ENCODE results near the gene ZFYVE9. TPM values are rescaled to one million over a fixed set of nuclear protein-coding genes. Genes with fewer than 3 reads are reported as not detected.

Gene ZFYVE9
- total and polyA plus RNA-seq, 2 of the 13 experiments (the other 11 are each of a cell fraction or from before 2014, with no cell fraction given) = 9.2 to 19.8 TPM

DNA sequence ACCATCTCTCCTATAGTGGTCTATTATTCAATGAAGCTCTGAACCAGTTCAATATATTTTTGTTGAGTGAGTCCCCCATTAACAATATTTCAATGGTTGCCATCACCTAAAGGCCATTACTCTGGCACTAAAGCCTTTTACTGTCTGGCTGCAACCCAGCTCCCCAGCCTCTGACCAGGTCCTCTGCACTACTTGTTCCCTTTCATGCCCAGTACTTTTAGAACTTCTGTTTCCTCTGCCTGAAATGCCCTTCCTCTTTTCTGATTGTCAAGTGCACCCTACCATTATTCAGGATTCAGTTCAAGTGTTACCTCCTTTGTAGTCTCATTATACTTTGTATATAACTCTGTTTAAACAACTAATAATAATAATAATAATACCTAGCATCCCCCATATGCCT lies 30.4 kb upstream of the ZFYVE9 start (continued):
- TF ChIP-seq, protein P1, sequence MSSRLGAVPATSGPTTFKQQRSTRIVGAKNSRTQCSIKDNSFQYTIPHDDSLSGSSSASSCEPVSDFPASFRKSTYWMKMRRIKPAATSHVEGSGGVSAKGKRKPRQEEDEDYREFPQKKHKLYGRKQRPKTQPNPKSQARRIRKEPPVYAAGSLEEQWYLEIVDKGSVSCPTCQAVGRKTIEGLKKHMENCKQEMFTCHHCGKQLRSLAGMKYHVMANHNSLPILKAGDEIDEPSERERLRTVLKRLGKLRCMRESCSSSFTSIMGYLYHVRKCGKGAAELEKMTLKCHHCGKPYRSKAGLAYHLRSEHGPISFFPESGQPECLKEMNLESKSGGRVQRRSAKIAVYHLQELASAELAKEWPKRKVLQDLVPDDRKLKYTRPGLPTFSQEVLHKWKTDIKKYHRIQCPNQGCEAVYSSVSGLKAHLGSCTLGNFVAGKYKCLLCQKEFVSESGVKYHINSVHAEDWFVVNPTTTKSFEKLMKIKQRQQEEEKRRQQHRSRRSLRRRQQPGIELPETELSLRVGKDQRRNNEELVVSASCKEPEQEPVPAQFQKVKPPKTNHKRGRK (CRISPR knock-in tag; IDR thresholded peaks at IDR 0.05) = no peak
- no peak for TF ChIP-seq SIN3A (IDR thresholded peaks at IDR 0.05; ENCODE audit: borderline replicate concordance, low read depth, low read length)
- TF ChIP-seq PAWR (CRISPR knock-in tag; IDR thresholded peaks at IDR 0.05; ENCODE audit: borderline replicate concordance) = no peak
- TF ChIP-seq, protein P2, sequence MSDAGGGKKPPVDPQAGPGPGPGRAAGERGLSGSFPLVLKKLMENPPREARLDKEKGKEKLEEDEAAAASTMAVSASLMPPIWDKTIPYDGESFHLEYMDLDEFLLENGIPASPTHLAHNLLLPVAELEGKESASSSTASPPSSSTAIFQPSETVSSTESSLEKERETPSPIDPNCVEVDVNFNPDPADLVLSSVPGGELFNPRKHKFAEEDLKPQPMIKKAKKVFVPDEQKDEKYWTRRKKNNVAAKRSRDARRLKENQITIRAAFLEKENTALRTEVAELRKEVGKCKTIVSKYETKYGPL (CRISPR knock-in tag; IDR thresholded peaks at IDR 0.05) = no peak
- no peak for TF ChIP-seq ZNF615 (CRISPR knock-in tag; IDR thresholded peaks at IDR 0.05; ENCODE audit: borderline replicate concordance)
- no peak for TF ChIP-seq ZC3H13 (CRISPR knock-in tag; IDR thresholded peaks at IDR 0.05)
- no peak for TF ChIP-seq ZNF33B (CRISPR knock-in tag; IDR thresholded peaks at IDR 0.05)
- TF ChIP-seq ZNF567 (CRISPR knock-in tag; IDR thresholded peaks at IDR 0.05; ENCODE audit: borderline replicate concordance) = no peak
- no peak for TF ChIP-seq REL (CRISPR knock-in tag; conservative IDR thresholded peaks at IDR 0.05)
- TF ChIP-seq, protein P3, sequence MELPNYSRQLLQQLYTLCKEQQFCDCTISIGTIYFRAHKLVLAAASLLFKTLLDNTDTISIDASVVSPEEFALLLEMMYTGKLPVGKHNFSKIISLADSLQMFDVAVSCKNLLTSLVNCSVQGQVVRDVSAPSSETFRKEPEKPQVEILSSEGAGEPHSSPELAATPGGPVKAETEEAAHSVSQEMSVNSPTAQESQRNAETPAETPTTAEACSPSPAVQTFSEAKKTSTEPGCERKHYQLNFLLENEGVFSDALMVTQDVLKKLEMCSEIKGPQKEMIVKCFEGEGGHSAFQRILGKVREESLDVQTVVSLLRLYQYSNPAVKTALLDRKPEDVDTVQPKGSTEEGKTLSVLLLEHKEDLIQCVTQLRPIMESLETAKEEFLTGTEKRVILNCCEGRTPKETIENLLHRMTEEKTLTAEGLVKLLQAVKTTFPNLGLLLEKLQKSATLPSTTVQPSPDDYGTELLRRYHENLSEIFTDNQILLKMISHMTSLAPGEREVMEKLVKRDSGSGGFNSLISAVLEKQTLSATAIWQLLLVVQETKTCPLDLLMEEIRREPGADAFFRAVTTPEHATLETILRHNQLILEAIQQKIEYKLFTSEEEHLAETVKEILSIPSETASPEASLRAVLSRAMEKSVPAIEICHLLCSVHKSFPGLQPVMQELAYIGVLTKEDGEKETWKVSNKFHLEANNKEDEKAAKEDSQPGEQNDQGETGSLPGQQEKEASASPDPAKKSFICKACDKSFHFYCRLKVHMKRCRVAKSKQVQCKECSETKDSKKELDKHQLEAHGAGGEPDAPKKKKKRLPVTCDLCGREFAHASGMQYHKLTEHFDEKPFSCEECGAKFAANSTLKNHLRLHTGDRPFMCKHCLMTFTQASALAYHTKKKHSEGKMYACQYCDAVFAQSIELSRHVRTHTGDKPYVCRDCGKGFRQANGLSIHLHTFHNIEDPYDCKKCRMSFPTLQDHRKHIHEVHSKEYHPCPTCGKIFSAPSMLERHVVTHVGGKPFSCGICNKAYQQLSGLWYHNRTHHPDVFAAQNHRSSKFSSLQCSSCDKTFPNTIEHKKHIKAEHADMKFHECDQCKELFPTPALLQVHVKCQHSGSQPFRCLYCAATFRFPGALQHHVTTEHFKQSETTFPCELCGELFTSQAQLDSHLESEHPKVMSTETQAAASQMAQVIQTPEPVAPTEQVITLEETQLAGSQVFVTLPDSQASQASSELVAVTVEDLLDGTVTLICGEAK (IDR thresholded peaks at IDR 0.05) = no peak
- TF ChIP-seq, protein P3 (CRISPR knock-in tag; IDR thresholded peaks at IDR 0.05) = no peak
- no peak for TF ChIP-seq MLLT10 (CRISPR knock-in tag; IDR thresholded peaks at IDR 0.05)
- no peak for TF ChIP-seq ATRX (CRISPR knock-in tag; IDR thresholded peaks at IDR 0.05; ENCODE audit: borderline replicate concordance)

All from HepG2 (cell line).